Vagina (tissue), 2 donors: ENCODE measurements around the gene MIS18A. TPM values are rescaled to one million over a fixed set of nuclear protein-coding genes. Genes with fewer than 3 reads are reported as not detected.

Source experiments
- DNase-seq, 2 donors: peaks; one replicate each; pipeline ENCODE4 v3.0.0-alpha.2; 2017; ENCODE audit errors: extremely low spot score in 2 of 2
- H3K27ac ChIP-seq: fragments of 200-600 bp; sonication (generic); one replicate; pipeline ENCODE4 v1.5.1; 2019
- H3K27me3 ChIP-seq: fragments of 200-600 bp; sonication (generic); one replicate; pipeline ENCODE4 v1.5.1; 2019
- H3K36me3 ChIP-seq, 2 donors: fragments of 200-600 bp; sonication (generic); one replicate each; pipeline ENCODE4 v1.5.1; 2017 to 2019
- H3K4me1 ChIP-seq: fragments of 200-600 bp; sonication (generic); one replicate; pipeline ENCODE4 v1.5.1; 2019
- H3K4me3 ChIP-seq, 2 donors: fragments of 200-600 bp; sonication (generic); 1 replicate in 1 of 2; 2 replicates in 1 of 2; pipeline ENCODE4 v1.5.1; 2016 to 2019
- H3K9me3 ChIP-seq: fragments of 200-600 bp; sonication (generic); one replicate; pipeline ENCODE4 v1.5.1; 2019
- POLR2A ChIP-seq, 2 donors: fragments of 450-650 bp; IDR thresholded peaks; one replicate each; pipeline ENCODE4 v1.6.1; 2017; ENCODE audit warnings: antibody characterized with exemption in 2 of 2, mild to moderate bottlenecking in 2 of 2, moderate library complexity in 2 of 2
- POLR2AphosphoS5 ChIP-seq, 2 donors: sonication (generic); formaldehyde crosslinking; IDR thresholded peaks; one replicate each; pipeline ENCODE4 v1.9.0; 2017; ENCODE audit warnings: antibody characterized with exemption in 2 of 2, mild to moderate bottlenecking in 2 of 2, low read depth in 1 of 2; ENCODE audit not compliant: insufficient read depth in 1 of 2
- intact Hi-C: fragments of 100-400 bp; cut with DNase I; formaldehyde crosslinking; loops from one replicate; pipeline ENCODE4 v1.15.1; 2023
- total RNA-seq: library from RNA; depleted of rRNA; stranded (reverse); fragments of >200 nt; gene quantifications from one replicate; pipeline ENCODE4 v1.2.3, GENCODE V29; 2016
- TF ChIP-seq, protein P1 (sequence below), 3 experiments: fragments of 450-650 bp in 2 of 3; fragments of 200-600 bp in 1 of 3; sonication (generic) in 1 of 3; IDR thresholded peaks; one replicate each; pipeline ENCODE4 v1.5.1; 2017 to 2019; ENCODE audit warnings: antibody characterized with exemption in 3 of 3, mild to moderate bottlenecking in 2 of 3, moderate library complexity in 2 of 3

Gene MIS18A
- total RNA-seq, 1 donor from 2014 or later: 3.4 TPM

DNA sequence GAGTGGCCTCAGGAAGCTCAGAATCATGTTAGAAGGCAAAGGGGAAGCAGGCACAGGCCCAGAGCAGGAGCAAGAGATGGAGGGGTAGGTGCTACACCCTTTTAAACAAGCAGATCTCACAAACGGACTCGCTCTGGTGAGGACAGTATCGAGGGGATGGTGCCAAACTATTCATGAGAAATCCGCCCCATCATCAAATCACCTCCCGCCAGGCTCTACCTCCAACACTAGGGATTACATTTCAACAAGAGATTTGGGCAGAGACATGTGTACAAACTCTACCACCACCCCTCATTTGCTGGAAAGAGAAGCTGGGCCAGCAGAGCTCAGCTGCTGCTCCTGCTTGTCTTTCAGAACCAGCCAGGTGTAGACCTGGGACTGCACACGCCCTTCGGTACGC, 32.9 kb downstream of the MIS18A start:
- Histone ChIP-seq H3K27ac (no peak overlapping the region), H3K9me3 (no peaks in the 10 kb centered on the region), H3K27me3 (no peaks in the 10 kb centered on the region), H3K4me3 (no peak overlapping the region), H3K4me1 (no peaks in the 10 kb centered on the region), H3K36me3 (no peaks in the 10 kb centered on the region)
- intact Hi-C loops: no loop called here
- no peak for TF ChIP-seq POLR2A (IDR thresholded peaks at IDR 0.05)
- TF ChIP-seq, protein P1, sequence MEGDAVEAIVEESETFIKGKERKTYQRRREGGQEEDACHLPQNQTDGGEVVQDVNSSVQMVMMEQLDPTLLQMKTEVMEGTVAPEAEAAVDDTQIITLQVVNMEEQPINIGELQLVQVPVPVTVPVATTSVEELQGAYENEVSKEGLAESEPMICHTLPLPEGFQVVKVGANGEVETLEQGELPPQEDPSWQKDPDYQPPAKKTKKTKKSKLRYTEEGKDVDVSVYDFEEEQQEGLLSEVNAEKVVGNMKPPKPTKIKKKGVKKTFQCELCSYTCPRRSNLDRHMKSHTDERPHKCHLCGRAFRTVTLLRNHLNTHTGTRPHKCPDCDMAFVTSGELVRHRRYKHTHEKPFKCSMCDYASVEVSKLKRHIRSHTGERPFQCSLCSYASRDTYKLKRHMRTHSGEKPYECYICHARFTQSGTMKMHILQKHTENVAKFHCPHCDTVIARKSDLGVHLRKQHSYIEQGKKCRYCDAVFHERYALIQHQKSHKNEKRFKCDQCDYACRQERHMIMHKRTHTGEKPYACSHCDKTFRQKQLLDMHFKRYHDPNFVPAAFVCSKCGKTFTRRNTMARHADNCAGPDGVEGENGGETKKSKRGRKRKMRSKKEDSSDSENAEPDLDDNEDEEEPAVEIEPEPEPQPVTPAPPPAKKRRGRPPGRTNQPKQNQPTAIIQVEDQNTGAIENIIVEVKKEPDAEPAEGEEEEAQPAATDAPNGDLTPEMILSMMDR (IDR thresholded peaks at IDR 0.05): no peak
- no peak for TF ChIP-seq POLR2AphosphoS5 (IDR thresholded peaks at IDR 0.05; ENCODE audit: insufficient read depth in 1 of 2, low read depth in 1 of 2)
- DNase-seq: no peak

DNA sequence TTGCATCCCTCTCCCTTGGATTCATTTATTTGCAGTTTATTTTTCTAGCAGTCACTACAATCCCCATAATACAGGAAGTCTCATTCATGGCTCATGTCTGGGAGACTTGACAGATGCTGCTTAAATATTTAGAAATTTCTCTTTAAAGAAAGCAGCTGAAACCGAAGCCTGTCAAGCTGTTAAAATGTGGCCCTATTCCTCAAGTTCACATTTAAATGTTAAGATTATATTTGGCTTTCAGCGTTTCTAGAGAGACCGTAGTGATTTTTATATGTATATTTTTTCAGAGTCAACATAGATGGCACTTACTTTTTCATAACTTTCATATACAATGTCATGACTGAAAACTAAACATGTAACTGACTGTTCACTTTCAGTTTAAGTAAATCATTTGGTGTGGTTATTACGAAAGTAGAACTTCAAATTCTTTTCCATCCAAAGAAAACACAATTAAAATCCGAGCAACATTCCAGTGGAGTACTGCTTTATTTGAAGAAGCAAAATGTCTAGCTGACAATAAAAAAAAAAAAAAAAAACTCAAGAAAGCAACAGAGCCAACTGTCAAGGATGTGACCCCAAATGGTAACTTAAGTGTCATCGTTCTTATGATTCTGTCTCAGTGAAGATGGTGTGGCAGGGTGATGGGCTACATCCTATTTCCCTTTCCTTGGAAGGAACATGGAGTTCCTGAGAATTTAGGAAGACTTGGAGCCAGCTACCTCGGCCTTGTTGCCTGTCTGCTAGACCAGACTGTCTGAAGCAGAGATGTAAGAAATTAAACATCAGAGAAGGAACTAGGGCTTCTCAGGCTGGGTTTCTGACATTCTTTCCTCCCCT, 37.8 kb downstream of the MIS18A start:
- TF ChIP-seq, protein P1 (IDR thresholded peaks at IDR 0.05): no peak
- H3K4me3 ChIP-seq: no peak overlapping the region
- intact Hi-C loops: no loop called here

DNA sequence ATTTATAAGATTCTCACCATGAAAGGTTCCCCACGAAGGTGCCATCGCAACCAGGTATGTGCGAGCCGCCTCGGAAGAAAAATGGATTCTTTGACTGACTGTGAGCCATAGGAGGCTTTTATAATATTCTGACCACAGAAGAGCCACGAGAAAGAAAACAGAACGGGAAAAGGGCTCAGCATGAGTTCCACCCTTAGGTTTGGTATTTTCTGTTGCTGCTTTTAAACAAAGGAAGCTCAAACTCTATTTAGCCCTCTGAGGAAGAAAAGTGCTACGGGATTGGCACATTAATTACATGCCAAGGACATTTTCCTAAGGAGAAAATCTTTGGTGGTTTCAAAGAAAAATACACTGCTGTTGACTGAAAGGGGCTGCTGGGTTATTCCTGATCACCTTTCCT, 39.3 kb downstream of the MIS18A start:
- no peak for DNase-seq
- TF ChIP-seq POLR2AphosphoS5 (IDR thresholded peaks at IDR 0.05; ENCODE audit: insufficient read depth in 1 of 2, low read depth in 1 of 2) (no peak), POLR2A (IDR thresholded peaks at IDR 0.05) (no peak)
- TF ChIP-seq, protein P1 (IDR thresholded peaks at IDR 0.05): no peak
- Histone ChIP-seq H3K36me3 (no peaks in the 10 kb centered on the region), H3K9me3 (no peaks in the 10 kb centered on the region), H3K4me1 (no peaks in the 10 kb centered on the region), H3K27me3 (no peaks in the 10 kb centered on the region), H3K4me3 (no peak overlapping the region), H3K27ac (no peak overlapping the region)
- intact Hi-C loops: no loop called here

More for the DNA sequence above, 37.8 kb downstream of the MIS18A start:
- no peak overlapping the region for H3K27ac ChIP-seq
- H3K9me3 ChIP-seq: no peaks in the 10 kb centered on the region
- H3K27me3 ChIP-seq: no peaks in the 10 kb centered on the region
- H3K36me3 ChIP-seq: no peaks in the 10 kb centered on the region
- DNase-seq: no peak
- no peaks in the 10 kb centered on the region for H3K4me1 ChIP-seq

DNA sequence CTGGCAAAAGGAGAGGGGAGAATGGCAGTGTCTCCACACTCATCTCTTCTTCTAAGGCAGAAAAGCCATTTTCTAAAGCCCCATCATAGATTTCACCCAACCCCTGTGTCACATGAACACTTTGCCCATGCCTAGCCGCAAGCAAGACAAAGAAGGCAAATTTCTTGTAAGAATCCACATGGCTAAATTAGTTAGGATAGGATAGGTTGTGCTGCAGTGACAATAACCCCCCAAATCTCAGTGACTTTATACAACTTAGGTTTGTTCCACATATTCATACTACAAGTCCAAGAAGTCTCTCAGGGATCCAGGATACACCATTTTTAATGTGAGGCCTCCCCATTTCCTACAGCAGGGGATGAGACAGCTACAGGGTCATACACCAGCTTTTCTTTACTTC, 40.8 kb downstream of the MIS18A start:
- no peaks in the 10 kb centered on the region for H3K27me3 ChIP-seq
- TF ChIP-seq POLR2A (IDR thresholded peaks at IDR 0.05): no peak
- no peak for TF ChIP-seq POLR2AphosphoS5 (IDR thresholded peaks at IDR 0.05; ENCODE audit: insufficient read depth in 1 of 2, low read depth in 1 of 2)
- TF ChIP-seq, protein P1 (IDR thresholded peaks at IDR 0.05): no peak
- H3K9me3 ChIP-seq: no peaks in the 10 kb centered on the region
- intact Hi-C loops: no loop called here
- no peak for DNase-seq
- no peaks in the 10 kb centered on the region for H3K36me3 ChIP-seq
- H3K27ac ChIP-seq: no peak overlapping the region
- no peaks in the 10 kb centered on the region for H3K4me1 ChIP-seq
- no peak overlapping the region for H3K4me3 ChIP-seq

DNA sequence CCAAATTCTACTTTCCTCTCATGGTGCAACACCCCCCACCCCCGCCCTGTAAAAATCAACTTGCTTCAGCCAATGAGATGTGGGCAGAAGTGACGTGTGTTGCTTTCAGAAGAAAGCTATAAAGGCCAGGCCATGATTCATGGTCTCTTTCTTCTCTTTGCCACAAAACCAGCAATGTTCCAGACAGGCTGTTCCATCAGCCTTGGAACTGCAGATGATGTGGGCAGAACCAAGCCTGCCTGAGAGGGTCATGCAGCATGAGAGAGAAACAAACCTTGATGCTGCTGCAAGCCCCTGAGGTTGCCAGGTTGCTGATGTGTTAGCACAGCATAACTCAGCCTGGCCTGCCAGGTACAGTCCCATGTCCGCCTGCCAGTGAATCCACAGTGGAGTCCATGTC, 41.8 kb downstream of the MIS18A start:
- H3K9me3 ChIP-seq: no peaks in the 10 kb centered on the region
- H3K4me3 ChIP-seq: no peak overlapping the region
- H3K4me1 ChIP-seq: no peaks in the 10 kb centered on the region
- H3K27me3 ChIP-seq: no peaks in the 10 kb centered on the region
- peak in 1 of 2 donors; percentile 52 for DNase-seq
- intact Hi-C loops: no loop called here
- no peak overlapping the region for H3K27ac ChIP-seq
- no peaks in the 10 kb centered on the region for H3K36me3 ChIP-seq
- TF ChIP-seq POLR2A (IDR thresholded peaks at IDR 0.05) (no peak), POLR2AphosphoS5 (IDR thresholded peaks at IDR 0.05; ENCODE audit: insufficient read depth in 1 of 2, low read depth in 1 of 2) (no peak)
- TF ChIP-seq, protein P1 (IDR thresholded peaks at IDR 0.05): no peak
